SU-DHL-6 (cell line): ENCODE data around the gene RBM33.

Experiments
- H2AFZ ChIP-seq: fragments of 200-600 bp; sonication (generic); 2 replicates; pipeline ENCODE4 v1.6.1; 2014; ENCODE audit warnings: low read depth, mild to moderate bottlenecking, moderate library complexity, mixed read lengths, antibody characterized with exemption, low read length; ENCODE audit not compliant: severe bottlenecking
- H3F3A ChIP-seq: fragments of 200-600 bp; shearing (Covaris generic); 2 replicates; pipeline ENCODE4 v1.6.0; 2016; ENCODE audit warnings: antibody characterized with exemption, mild to moderate bottlenecking; ENCODE audit not compliant: insufficient read depth
- H3K27ac ChIP-seq: fragments of 200-600 bp; sonication (generic); 2 replicates; pipeline ENCODE4 v1.5.1; 2016; ENCODE audit warnings: low read depth, mild to moderate bottlenecking, low read length, moderate library complexity, mixed read lengths
- H3K27me3 ChIP-seq: fragments of 200-600 bp; sonication (generic), shearing (Covaris generic); 2 replicates; pipeline ENCODE4 v1.6.0; 2014; ENCODE audit warnings: mild to moderate bottlenecking, low read length
- H3K36me3 ChIP-seq: fragments of 200-600 bp; sonication (generic); 2 replicates; pipeline ENCODE4 v1.6.1; 2014; ENCODE audit warnings: mild to moderate bottlenecking, low read length, mixed read lengths
- H3K4me2 ChIP-seq: fragments of 300-600, 200-600 bp; shearing (Covaris generic), sonication (generic); 2 replicates; pipeline ENCODE4 v1.6.0; 2014; ENCODE audit warnings: low read length, low read depth, mild to moderate bottlenecking; ENCODE audit not compliant: poor library complexity, severe bottlenecking
- H3K4me3 ChIP-seq: fragments of 200-600 bp; sonication (generic); 2 replicates; pipeline ENCODE4 v1.5.1; 2014; ENCODE audit warnings: antibody characterized with exemption, low read length, mild to moderate bottlenecking, mixed read lengths; ENCODE audit not compliant: insufficient read depth, poor library complexity, severe bottlenecking
- H3K79me2 ChIP-seq: fragments of 200-600 bp; sonication (generic); 2 replicates; pipeline ENCODE4 v1.6.1; 2014; ENCODE audit warnings: mild to moderate bottlenecking, low read length, moderate library complexity; ENCODE audit not compliant: insufficient read depth
- H3K9ac ChIP-seq: fragments of 200-600 bp; sonication (generic); 2 replicates; pipeline ENCODE4 v1.7.0; 2014; ENCODE audit warnings: mild to moderate bottlenecking, low read length
- H3K9me2 ChIP-seq: fragments of 200-600 bp; sonication (generic); replicated peaks from 2 replicates; pipeline ENCODE4 v1.6.1; 2014; ENCODE audit warnings: low read length; ENCODE audit not compliant: insufficient read depth
- H3K9me3 ChIP-seq: fragments of 200-600 bp; sonication (generic); 2 replicates; pipeline ENCODE4 v1.6.1; 2014; ENCODE audit warnings: low read length, mixed read lengths; ENCODE audit not compliant: insufficient read depth
- H4K20me1 ChIP-seq: fragments of 200-600 bp; sonication (generic); 2 replicates; pipeline ENCODE4 v1.6.1; 2014; ENCODE audit warnings: low read depth, mild to moderate bottlenecking, antibody characterized with exemption, low read length, moderate library complexity, mixed read lengths
- CTCF ChIP-seq: fragments of 200-600 bp; sonication (generic); IDR thresholded peaks from one replicate; pipeline ENCODE4 v1.5.1; 2017; ENCODE audit warnings: antibody characterized with exemption, mild to moderate bottlenecking, low read length, moderate library complexity; ENCODE audit not compliant: insufficient read depth, poor library complexity, severe bottlenecking
- EZH2phosphoT487 ChIP-seq: fragments of 200-600 bp; sonication (generic), shearing (Covaris generic); conservative IDR thresholded peaks from 2 replicates; pipeline ENCODE4 v1.6.1; 2018; ENCODE audit warnings: mild to moderate bottlenecking, antibody characterized with exemption, low read length, moderate library complexity, mixed read lengths

The RBM33 gene

GRCh38 chr7:155733582-155734444 is 89.4 kb downstream of the RBM33 start:
- peaks cover 9% of the 10 kb centered on the region; the same call in 1 of the 2 replicates for H3K36me3 ChIP-seq
- TF ChIP-seq EZH2phosphoT487, result no peak
- no peak for TF ChIP-seq CTCF
- H3K4me2 ChIP-seq, result no peak overlapping the region
- H3K79me2 ChIP-seq, result peaks cover 44% of the 10 kb centered on the region
- H3K9me3 ChIP-seq, result no peaks in the 10 kb centered on the region
- no peaks in the 10 kb centered on the region for H3K27me3 ChIP-seq
- H3K27ac ChIP-seq, result peak overlapping the region; percentile 45; the same call in 1 of the 2 replicates
- H3K9ac ChIP-seq, result no peak overlapping the region
- no peak overlapping the region for H3K4me3 ChIP-seq
- peaks cover 21% of the 10 kb centered on the region for H3F3A ChIP-seq
- no peaks in the 10 kb centered on the region for H3K9me2 ChIP-seq
- H4K20me1 ChIP-seq, result no peaks in the 10 kb centered on the region
- no peak overlapping the region for H2AFZ ChIP-seq

GRCh38 chr7:155734445-155734809 is 90.0 kb downstream of the RBM33 start:
- H3K27me3 ChIP-seq, result no peaks in the 10 kb centered on the region
- H3K36me3 ChIP-seq, result peaks cover 15% of the 10 kb centered on the region
- H3K9me2 ChIP-seq, result no peaks in the 10 kb centered on the region
- H4K20me1 ChIP-seq, result no peaks in the 10 kb centered on the region
- H3K4me3 ChIP-seq, result no peak overlapping the region
- no peaks in the 10 kb centered on the region for H3K9me3 ChIP-seq
- no peak overlapping the region for H3K4me2 ChIP-seq
- no peak for TF ChIP-seq EZH2phosphoT487
- TF ChIP-seq CTCF, result no peak
- peaks cover 21% of the 10 kb centered on the region for H3F3A ChIP-seq
- H3K27ac ChIP-seq, result no peak overlapping the region
- no peak overlapping the region for H3K9ac ChIP-seq
- peaks cover 49% of the 10 kb centered on the region for H3K79me2 ChIP-seq
- H2AFZ ChIP-seq, result no peak overlapping the region

- peaks cover 55% of the 10 kb centered on the region for H3K79me2 ChIP-seq
- TF ChIP-seq CTCF, result no peak
- no peak for TF ChIP-seq EZH2phosphoT487
These were observed 91.1 kb downstream of the RBM33 start for GRCh38 chr7:155735442-155736115.

More at GRCh38 chr7:155735442-155736115, 91.1 kb downstream of the RBM33 start:
- Histone ChIP-seq H3K4me2 (no peak overlapping the region), H3K9me2 (no peaks in the 10 kb centered on the region), H4K20me1 (no peaks in the 10 kb centered on the region), H3K27ac (peak overlapping the region; percentile 39; the same call in 1 of the 2 replicates), H3K9me3 (no peaks in the 10 kb centered on the region), H3F3A (peaks cover 21% of the 10 kb centered on the region), H2AFZ (no peak overlapping the region), H3K27me3 (no peaks in the 10 kb centered on the region), H3K9ac (no peak overlapping the region), H3K36me3 (peaks cover 23% of the 10 kb centered on the region), H3K4me3 (no peak overlapping the region)
